Endothelial cell of umbilical vein (primary cell): Measurements from ENCODE around the gene DCHS2. TPM values are rescaled to one million over a fixed set of nuclear protein-coding genes. Genes with fewer than 3 reads are reported as not detected.

Experiments
- BruUV-seq: library from RNA; stranded (reverse); fragments of 400-500 nt; replicated peaks from 2 replicates; lab custom pipeline; 2021; lab: Mats Ljungman, UMichigan
- CTCF ChIA-PET: fragments of 300-600, 350-600 bp; sonication (Branson Sonifier 250); formaldehyde crosslinking; loops from one replicate; lab custom pipeline; 2021; ENCODE audit warnings: antibody characterized with exemption, inconsistent platforms; lab: Charles Lee
- POLR2A ChIA-PET: fragments of 300-600, 350-600 bp; sonication (Branson Sonifier 250); formaldehyde crosslinking; loops from one replicate; lab custom pipeline; 2021; ENCODE audit warnings: antibody characterized with exemption, inconsistent platforms; lab: Charles Lee
- DNase-seq: peaks from one replicate; pipeline ENCODE4 v3.0.0-alpha.2; 2011; ENCODE audit warnings: low read depth, low spot score
- FAIRE-seq: peaks from 2 replicates; lab custom pipeline; 2011; peaks lifted over from hg19 to GRCh38; lab: Jason Lieb, UNC
- H2AFZ ChIP-seq: 2 replicates; pipeline ENCODE4 v1.6.0; 2012; ENCODE audit warnings: low read depth, low read length, control low read depth, inconsistent platforms
- H3K27ac ChIP-seq: 2 replicates; pipeline ENCODE4 v1.5.1; 2011; ENCODE audit warnings: low read depth, mild to moderate bottlenecking, control low read depth, low read length, moderate library complexity; ENCODE audit not compliant: insufficient read depth
- H3K27me3 ChIP-seq, 2 experiments: 2 replicates each; pipeline versions ENCODE4 v1.6.0 to v1.6.1; 2011; ENCODE audit warnings: low read length in 2 of 2, mixed read lengths in 1 of 2; ENCODE audit not compliant: control insufficient read depth in 2 of 2, insufficient read depth in 2 of 2
- H3K36me3 ChIP-seq, 2 experiments: 2 replicates in 1 of 2; 3 replicates in 1 of 2; pipeline ENCODE4 v1.5.1; 2011; ENCODE audit warnings: low read length in 2 of 2, mild to moderate bottlenecking in 1 of 2, moderate library complexity in 1 of 2; ENCODE audit not compliant: control insufficient read depth in 2 of 2, insufficient read depth in 2 of 2; ENCODE audit errors: extremely low read depth in 1 of 2
- H3K4me1 ChIP-seq: 3 replicates; pipeline ENCODE4 v1.5.1; 2011; ENCODE audit warnings: mild to moderate bottlenecking, low read length; ENCODE audit not compliant: control insufficient read depth, insufficient read depth; ENCODE audit errors: extremely low read depth
- H3K4me2 ChIP-seq: 2 replicates; pipeline ENCODE4 v1.6.1; 2011; ENCODE audit warnings: low read length, control low read depth, mixed read lengths; ENCODE audit not compliant: insufficient read depth
- H3K4me3 ChIP-seq, 3 experiments: fragments of 200-600 bp in 1 of 3; sonication (generic), shearing (Covaris generic) in 1 of 3; replicated peaks in 1 of 3; 2 replicates each; pipeline ENCODE4 v1.5.1; 2011 to 2016; ENCODE audit warnings: control low read depth in 3 of 3, low read length in 3 of 3, mild to moderate bottlenecking in 2 of 3, inconsistent platforms in 1 of 3, low read depth in 1 of 3, moderate library complexity in 1 of 3; ENCODE audit not compliant: insufficient read depth in 1 of 3
- H3K79me2 ChIP-seq: 2 replicates; pipeline ENCODE4 v1.6.0; 2012; ENCODE audit warnings: low read length, inconsistent platforms; ENCODE audit not compliant: control insufficient read depth, insufficient read depth
- H3K9ac ChIP-seq: replicated peaks from 2 replicates; pipeline ENCODE3; 2011; ENCODE audit warnings: low read length, control low read depth; ENCODE audit not compliant: insufficient read depth; ENCODE audit errors: extremely low read depth
- H3K9me1 ChIP-seq: replicated peaks from 3 replicates; pipeline ENCODE4 v1.6.0; 2011; ENCODE audit warnings: mild to moderate bottlenecking, low read length; ENCODE audit not compliant: control insufficient read depth, insufficient read depth; ENCODE audit errors: extremely low read depth
- H3K9me3 ChIP-seq: replicated peaks from 2 replicates; pipeline ENCODE4 v1.5.1; 2012; ENCODE audit warnings: low read length, inconsistent platforms; ENCODE audit not compliant: control insufficient read depth, insufficient read depth
- H4K20me1 ChIP-seq: replicated peaks from 2 replicates; pipeline ENCODE3; 2011; ENCODE audit warnings: mild to moderate bottlenecking, low read length; ENCODE audit not compliant: control insufficient read depth, insufficient read depth; ENCODE audit errors: extremely low read depth
- CTCF ChIP-seq, 2 donors: IDR thresholded peaks; 1 replicate in 1 of 2; 2 replicates in 1 of 2; pipeline ENCODE4 v1.5.1; 2011; ENCODE audit warnings: low read length in 2 of 2, mild to moderate bottlenecking in 2 of 2, moderate library complexity in 2 of 2, control low read depth in 1 of 2, inconsistent platforms in 1 of 2, low read depth in 1 of 2; ENCODE audit not compliant: insufficient read depth in 1 of 2; ENCODE audit errors: extremely low read depth in 1 of 2
- EZH2 ChIP-seq: IDR thresholded peaks from 2 replicates; pipeline ENCODE4 v1.6.1; 2012; ENCODE audit warnings: borderline replicate concordance, low read depth, mild to moderate bottlenecking, moderate library complexity, low read length, inconsistent platforms; ENCODE audit not compliant: severe bottlenecking
- FOS ChIP-seq: IDR thresholded peaks from 2 replicates; pipeline ENCODE4 v1.6.1; 2011; ENCODE audit warnings: mild to moderate bottlenecking, low read length, moderate library complexity, borderline replicate concordance; ENCODE audit not compliant: insufficient read depth
- GATA2 ChIP-seq: IDR thresholded peaks from 2 replicates; pipeline ENCODE4 v1.7.0; 2011; ENCODE audit warnings: low read depth, mild to moderate bottlenecking, moderate library complexity, mixed read lengths, low read length; ENCODE audit not compliant: insufficient read length, insufficient read depth
- JUN ChIP-seq: IDR thresholded peaks from 2 replicates; pipeline ENCODE4 v1.6.1; 2011; ENCODE audit warnings: borderline replicate concordance, low read depth; ENCODE audit not compliant: insufficient read length, insufficient read depth
- MAX ChIP-seq: IDR thresholded peaks from 2 replicates; pipeline ENCODE4 v1.6.1; 2011; ENCODE audit not compliant: insufficient read depth, insufficient read length
- MYC ChIP-seq: IDR thresholded peaks from one replicate; pipeline ENCODE4 v1.6.1; 2011; ENCODE audit warnings: mild to moderate bottlenecking, low read depth, low read length
- POLR2A ChIP-seq: IDR thresholded peaks from 2 replicates; pipeline ENCODE4 v1.6.1; 2012; ENCODE audit warnings: low read depth, mild to moderate bottlenecking, control low read depth, low read length
- POLR2AphosphoS5 ChIP-seq: IDR thresholded peaks from 2 replicates; pipeline ENCODE4 v1.6.1; 2012; ENCODE audit warnings: low read depth, mild to moderate bottlenecking, control low read depth, low read length, moderate library complexity; ENCODE audit not compliant: insufficient read depth
- dilution Hi-C: fragments of 300-500 bp; cut with MboI; formaldehyde crosslinking; loops from one replicate; pipeline ENCODE4 v1.15.0; 2019; ENCODE audit warnings: low sequenced_read_pairs; ENCODE audit not compliant: extremely low pct_ligation_motif_present
- intact Hi-C: fragments of 100-400 bp; cut with micrococcal nuclease; formaldehyde crosslinking; loops from one replicate; pipeline ENCODE4 v1.10.0; 2022
- polyA plus RNA-seq, 4 experiments: library from polyadenylated mRNA; depleted of rRNA in 3 of 4; stranded (reverse) in 3 of 4; unstranded in 1 of 4; fragments of >200 nt; gene quantifications; 2 replicates each; pipeline versions ENCODE4 v1.2.1 to v1.2.3, GENCODE V29; 2011 to 2012; ENCODE audit warnings: missing spikeins in 1 of 4
- total RNA-seq: library from RNA; stranded (reverse); gene quantifications from 2 replicates; pipeline ENCODE4 v1.2.3, GENCODE V29; 2021

Gene DCHS2
- total and polyA plus RNA-seq, 2 donors (not counting 3 experiments of a cell fraction or from before 2014, with no cell fraction given) = not detected

- peak overlapping the region in 2 of 3 experiments; percentile 31 to 47 for H3K4me3 ChIP-seq
- peak overlapping the region; percentile 60 for H3K4me2 ChIP-seq
- FAIRE-seq = no peak
- no peaks in the 10 kb centered on the region for H3K9me1 ChIP-seq
- BruUV-seq = no TSS peak
- intact Hi-C loops = no loop called here
- TF ChIP-seq EZH2 = no peak
- no peak for TF ChIP-seq MAX
- no peak for TF ChIP-seq FOS
- no peak for TF ChIP-seq GATA2
- no peak for TF ChIP-seq POLR2AphosphoS5
- TF ChIP-seq MYC = no peak
- TF ChIP-seq JUN = no peak
- TF ChIP-seq POLR2A = no peak
- TF ChIP-seq CTCF (IDR thresholded peaks at IDR 0.05; ENCODE audit: extremely low read depth in 1 of 2, insufficient read depth in 1 of 2, low read depth in 1 of 2, low read length in 2 of 2) = no peak
- H3K27ac ChIP-seq = no peak overlapping the region
- peak overlapping the region; percentile 7 for H2AFZ ChIP-seq
- no peak for DNase-seq
- dilution Hi-C loops = no loop called here
- H4K20me1 ChIP-seq = no peaks in the 10 kb centered on the region
- H3K9ac ChIP-seq = no peak overlapping the region
- no peaks in the 10 kb centered on the region for H3K79me2 ChIP-seq
- no peaks in the 10 kb centered on the region for H3K27me3 ChIP-seq
- ChIA-PET POLR2A (no interaction called here), CTCF (no interaction called here)
- no peaks in the 10 kb centered on the region for H3K9me3 ChIP-seq
- no peaks in the 10 kb centered on the region for H3K36me3 ChIP-seq
- no peaks in the 10 kb centered on the region for H3K4me1 ChIP-seq
These were observed 75.4 kb downstream of the DCHS2 start for GRCh38 chr4:154416190-154416547.
